Lower lobe of right lung (tissue), 2 donors: ENCODE data around the gene MUC20. TPM values are rescaled to one million over a fixed set of nuclear protein-coding genes. Genes with fewer than 3 reads are reported as not detected.
"Not testable (repeated sequence)": the region's sequence is repeated elsewhere in the genome, so short reads cannot be mapped to it uniquely, and the experiment has no call there.

Experiments used
- ATAC-seq, 2 donors: fragments of 200-7000 bp; cut with Tn5 transposase; one replicate each; pipeline ENCODE4 v1.9.1; 2020 to 2022; ENCODE audit warnings: mild to moderate bottlenecking in 2 of 2, moderate library complexity in 2 of 2
- DNase-seq: peaks from one replicate; pipeline ENCODE4 v3.0.0-alpha.2; 2020
- H3K27ac ChIP-seq: fragments of 200-600 bp; one replicate; pipeline ENCODE4 v1.8.0; 2022
- H3K27me3 ChIP-seq: fragments of 200-600 bp; one replicate; pipeline ENCODE4 v1.8.0; 2022; ENCODE audit warnings: low read depth
- H3K36me3 ChIP-seq: fragments of 200-600 bp; one replicate; pipeline ENCODE4 v1.8.0; 2022; ENCODE audit warnings: mild to moderate bottlenecking
- H3K4me1 ChIP-seq: fragments of 200-600 bp; one replicate; pipeline ENCODE4 v1.8.0; 2022
- H3K4me3 ChIP-seq: fragments of 200-600 bp; one replicate; pipeline ENCODE4 v1.8.0; 2022; ENCODE audit warnings: mild to moderate bottlenecking
- H3K9me3 ChIP-seq: fragments of 200-600 bp; one replicate; pipeline ENCODE4 v1.8.0; 2022
- CTCF ChIP-seq: fragments of 200-600 bp; IDR thresholded peaks from one replicate; pipeline ENCODE4 v1.8.0; 2022; ENCODE audit warnings: antibody characterized with exemption, mild to moderate bottlenecking
- intact Hi-C: fragments of 100-400 bp; cut with DNase I; formaldehyde crosslinking; loops from one replicate; pipeline ENCODE4 v1.11.0; 2022
- total RNA-seq: library from RNA; stranded (reverse); fragmentation: NEBNext Ultra II Directional; extraction: Animal tissue kit (Norgen Biotek cat#: 25700); gene quantifications from one replicate; pipeline ENCODE4 v1.2.1, GENCODE V29; 2021
- donor health status: DM: no; HTN: yes; CAD: no; lungs with severe emphysema.

MUC20 gene
- total RNA-seq, 1 donor from 2014 or later, result 14.3 TPM

GRCh38 chr3:195770081-195770840 lies 49.5 kb downstream of the MUC20 start:
- H3K36me3 ChIP-seq, result no peaks in the 10 kb centered on the region
- ATAC-seq, result no peak
- no peaks in the 10 kb centered on the region for H3K9me3 ChIP-seq
- intact Hi-C loops, result no loop called here
- DNase-seq, result no peak
- H3K4me3 ChIP-seq, result no peak overlapping the region
- no peaks in the 10 kb centered on the region for H3K4me1 ChIP-seq
- H3K27ac ChIP-seq, result no peak overlapping the region
- TF ChIP-seq CTCF, result no peak
- H3K27me3 ChIP-seq, result peaks cover 10% of the 10 kb centered on the region

GRCh38 chr3:195770841-195771645 lies 50.3 kb downstream of the MUC20 start:
- H3K36me3 ChIP-seq, H3K27me3 ChIP-seq, H3K9me3 ChIP-seq, DNase-seq, H3K4me3 ChIP-seq, H3K4me1 ChIP-seq, intact Hi-C loops, H3K27ac ChIP-seq, ATAC-seq: not testable (repeated sequence)

GRCh38 chr3:195771646-195772300 lies 51.0 kb downstream of the MUC20 start:
- ATAC-seq, result no peak
- no peaks in the 10 kb centered on the region for H3K4me1 ChIP-seq
- H3K27ac ChIP-seq, result no peak overlapping the region
- H3K9me3 ChIP-seq, result no peaks in the 10 kb centered on the region
- H3K4me3 ChIP-seq, result no peak overlapping the region
- DNase-seq, result no peak
- no peak for TF ChIP-seq CTCF
- H3K27me3 ChIP-seq, result no peaks in the 10 kb centered on the region
- intact Hi-C loops, result no loop called here
- no peaks in the 10 kb centered on the region for H3K36me3 ChIP-seq

GRCh38 chr3:195773956-195774537 lies 53.3 kb downstream of the MUC20 start:
- Histone ChIP-seq H3K9me3 (no peaks in the 10 kb centered on the region), H3K4me3 (no peak overlapping the region), H3K4me1 (no peaks in the 10 kb centered on the region), H3K36me3 (no peaks in the 10 kb centered on the region), H3K27me3 (no peaks in the 10 kb centered on the region), H3K27ac (no peak overlapping the region)
- DNase-seq, result no peak
- no peak for TF ChIP-seq CTCF
- ATAC-seq, result peak in 1 of 2 donors; percentile 27
- intact Hi-C loops, result no loop called here

- no peaks in the 10 kb centered on the region for H3K36me3 ChIP-seq
- ATAC-seq (peak; percentile 76 to 79), DNase-seq (peak; percentile 71)
- no peaks in the 10 kb centered on the region for H3K9me3 ChIP-seq
- H3K4me3 ChIP-seq, result no peak overlapping the region
- H3K27me3 ChIP-seq, result no peaks in the 10 kb centered on the region
- intact Hi-C loops, result no loop called here
- peak; percentile 50 for TF ChIP-seq CTCF
- H3K27ac ChIP-seq, result no peak overlapping the region
- no peaks in the 10 kb centered on the region for H3K4me1 ChIP-seq
Observed at GRCh38 chr3:195774917-195775316, 54.1 kb downstream of the MUC20 start.
